HepG2 (cell line): ENCODE measurements around the gene CAPS. TPM values are rescaled to one million over a fixed set of nuclear protein-coding genes. Genes with fewer than 3 reads are reported as not detected.

Source experiments
- ATAC-seq: fragments of 200-7000 bp; cut with Tn5 transposase; 3 replicates; pipeline ENCODE4 v1.9.1; 2020; ENCODE audit warnings: mild to moderate bottlenecking, moderate library complexity
- BruUV-seq: library from RNA; stranded (reverse); fragments of 400-500 nt; replicated peaks from 2 replicates; lab custom pipeline; 2021; lab: Mats Ljungman, UMichigan
- CTCF ChIA-PET: fragments of 300-600 bp; formaldehyde crosslinking; extraction: SDS; loops from one replicate; lab custom pipeline; 2021; ENCODE audit warnings: low total read pairs, inconsistent platforms, low intra/inter-chr PET ratio; lab: Yijun Ruan, JAX
- POLR2A ChIA-PET: fragments of 350-600 bp; sonication (Branson Sonifier 250); formaldehyde crosslinking; loops from one replicate; lab custom pipeline; 2020; ENCODE audit warnings: antibody characterized with exemption, inconsistent platforms; lab: Yijun Ruan, JAX
- DNase-seq: peaks from one replicate; pipeline ENCODE4 v3.0.0-alpha.2; 2015; ENCODE audit warnings: low spot score
- FAIRE-seq: peaks from 3 replicates; lab custom pipeline; 2011; peaks lifted over from hg19 to GRCh38; lab: Jason Lieb, UNC
- H2AFZ ChIP-seq: one replicate; pipeline ENCODE4 v1.6.1; 2011; ENCODE audit warnings: low read length, inconsistent platforms
- H3K27ac ChIP-seq: fragments of 300-600 bp; 3 replicates; pipeline ENCODE4 v1.8.0; 2011; ENCODE audit warnings: mixed run types, mild to moderate bottlenecking, mixed read lengths, low read length, inconsistent platforms; ENCODE audit not compliant: insufficient read depth; ENCODE audit errors: extremely low read length
- H3K27me3 ChIP-seq, 2 experiments: fragments of 200-600 bp in 1 of 2; 2 replicates in 1 of 2; 3 replicates in 1 of 2; pipeline versions ENCODE4 v1.6.0 to v1.8.0; 2011; ENCODE audit warnings: low read length in 2 of 2, mild to moderate bottlenecking in 2 of 2, moderate library complexity in 2 of 2, inconsistent platforms in 1 of 2; ENCODE audit not compliant: insufficient read depth in 2 of 2, control insufficient read depth in 1 of 2
- H3K36me3 ChIP-seq, 2 experiments: fragments of 200-600 bp in 1 of 2; replicated peaks in 1 of 2; 2 replicates in 1 of 2; 3 replicates in 1 of 2; pipeline versions ENCODE4 v1.5.1 to v1.8.0; 2011; ENCODE audit warnings: low read length in 2 of 2, inconsistent platforms in 1 of 2; ENCODE audit not compliant: insufficient read depth in 2 of 2, control insufficient read depth in 1 of 2
- H3K4me1 ChIP-seq: 2 replicates; pipeline ENCODE4 v1.5.1; 2012; ENCODE audit warnings: low read length, inconsistent platforms; ENCODE audit not compliant: insufficient read depth
- H3K4me2 ChIP-seq: 2 replicates; pipeline ENCODE4 v1.6.0; 2011; ENCODE audit warnings: low read depth, low read length, inconsistent platforms
- H3K4me3 ChIP-seq, 3 experiments: fragments of 200-600 bp in 1 of 3; sonication (generic), shearing (Covaris generic) in 1 of 3; replicated peaks in 1 of 3; 2 replicates each; pipeline ENCODE4 v1.5.1; 2011 to 2016; ENCODE audit warnings: low read length in 3 of 3, inconsistent platforms in 2 of 3, low read depth in 2 of 3, mild to moderate bottlenecking in 2 of 3, control low read depth in 1 of 3, mixed read lengths in 1 of 3; ENCODE audit not compliant: insufficient read depth in 1 of 3
- H3K79me2 ChIP-seq: one replicate; pipeline ENCODE4 v1.6.1; 2011; ENCODE audit warnings: low read length, inconsistent platforms; ENCODE audit not compliant: insufficient read depth
- H3K9ac ChIP-seq: 2 replicates; pipeline ENCODE4 v1.6.0; 2011; ENCODE audit warnings: mild to moderate bottlenecking, low read depth, low read length, inconsistent platforms; ENCODE audit not compliant: insufficient read depth
- H3K9me3 ChIP-seq: 2 replicates; pipeline ENCODE4 v1.5.1; 2012; ENCODE audit warnings: mild to moderate bottlenecking, low read length
- H4K20me1 ChIP-seq: 2 replicates; pipeline ENCODE4 v1.6.0; 2011; ENCODE audit warnings: inconsistent platforms, mild to moderate bottlenecking, low read length, moderate library complexity; ENCODE audit not compliant: insufficient read depth
- CCAR2 ChIP-seq: fragments of 200-400 bp; formaldehyde crosslinking; optimal IDR thresholded peaks from 2 replicates; pipeline ENCODE3; 2018; ENCODE audit warnings: low read depth, mild to moderate bottlenecking, low read length, moderate library complexity
- SIX4 ChIP-seq: sonication (generic); formaldehyde crosslinking; IDR thresholded peaks from 2 replicates; pipeline ENCODE4 v1.4.0; 2020; ENCODE audit warnings: missing genetic modification reagents
- TAF1 ChIP-seq: sonication (generic); formaldehyde crosslinking; IDR thresholded peaks from 2 replicates; pipeline ENCODE4 v1.4.0; 2020; ENCODE audit warnings: missing genetic modification reagents
- ZFX ChIP-seq: sonication (generic); formaldehyde crosslinking; IDR thresholded peaks from 2 replicates; pipeline ENCODE4 v1.4.0; 2020; ENCODE audit warnings: mild to moderate bottlenecking, low read depth, missing genetic modification reagents, moderate library complexity
- ZNF350 ChIP-seq: sonication (generic); formaldehyde crosslinking; IDR thresholded peaks from 2 replicates; pipeline ENCODE4 v1.4.0; 2020; ENCODE audit warnings: mild to moderate bottlenecking, low read depth, missing genetic modification reagents, borderline replicate concordance
- ZNF484 ChIP-seq: sonication (generic); formaldehyde crosslinking; IDR thresholded peaks from 2 replicates; pipeline ENCODE4 v1.5.1; 2020; ENCODE audit warnings: mild to moderate bottlenecking, low read depth, missing genetic modification reagents, borderline replicate concordance
- ZNF589 ChIP-seq: sonication (generic); formaldehyde crosslinking; conservative IDR thresholded peaks from 2 replicates; pipeline ENCODE4 v1.8.0; 2022; ENCODE audit warnings: mild to moderate bottlenecking, moderate library complexity, missing genetic modification reagents
- ZNF772 ChIP-seq: sonication (generic); formaldehyde crosslinking; IDR thresholded peaks from 2 replicates; pipeline ENCODE4 v1.5.0; 2020; ENCODE audit warnings: mild to moderate bottlenecking, missing genetic modification reagents
- ZNF850 ChIP-seq: sonication (generic); formaldehyde crosslinking; conservative IDR thresholded peaks from 2 replicates; pipeline ENCODE4 v1.9.0; 2021; ENCODE audit warnings: mild to moderate bottlenecking, missing genetic modification reagents
- WGBS: methylation state at CpG from one replicate; pipeline ENCODE4 v1.1.6; 2017; ENCODE audit warnings: low lambda C conversion rate; 5-methylcytosine and 5-hydroxymethylcytosine counted together
- in situ Hi-C: cut with HindIII; loops from 2 replicates; pipeline ENCODE4 v1.10.0; 2017; ENCODE audit warnings: low pct_unique_long_range_greater_than_20kb; ENCODE audit not compliant: extremely low pct_ligation_motif_present
- intact Hi-C: fragments of 100-400 bp; cut with micrococcal nuclease; formaldehyde crosslinking; loops from one replicate; pipeline ENCODE4 v1.10.0; 2022; ENCODE audit not compliant: unreplicated experiment
- polyA plus RNA-seq, 8 experiments: library from polyadenylated mRNA; depleted of rRNA in 3 of 8; stranded (reverse) in 7 of 8; unstranded in 1 of 8; fragments of >200 nt; fragmentation: Illumina TruSeq in 4 of 8; extraction: Trizol in 4 of 8; gene quantifications; 2 replicates each; pipeline versions ENCODE4 v1.2.1 to v1.2.3, GENCODE V29; 2011 to 2016; ENCODE audit warnings: low read depth in 4 of 8, missing spikeins in 1 of 8, mixed read lengths in 1 of 8; ENCODE audit not compliant: insufficient read depth in 1 of 8
- total RNA-seq, 5 experiments: library from RNA; depleted of rRNA; stranded (reverse); fragments of >200 nt; fragmentation: Illumina TruSeq; extraction: Trizol; gene quantifications; 2 replicates each; pipeline ENCODE4 v1.2.3, GENCODE V29; 2016; ENCODE audit warnings: low read depth in 1 of 5
- TF ChIP-seq, protein P1 (sequence below): sonication (generic); formaldehyde crosslinking; IDR thresholded peaks from 2 replicates; pipeline ENCODE4 v1.5.0; 2020; ENCODE audit warnings: missing genetic modification reagents
- TF ChIP-seq, protein P2 (sequence below): sonication (generic); formaldehyde crosslinking; conservative IDR thresholded peaks from 2 replicates; pipeline ENCODE4 v1.4.0; 2020; ENCODE audit warnings: missing genetic modification reagents
- TF ChIP-seq, protein P3 (sequence below): IDR thresholded peaks from 2 replicates; pipeline ENCODE4 v1.6.1; 2016; ENCODE audit warnings: low read depth
- TF ChIP-seq, protein P4 (sequence below): sonication (generic); IDR thresholded peaks from 2 replicates; pipeline ENCODE4 v1.6.1; 2016; ENCODE audit warnings: low read depth, borderline replicate concordance
- TF ChIP-seq, protein P5 (sequence below): sonication (generic); formaldehyde crosslinking; IDR thresholded peaks from 2 replicates; pipeline ENCODE4 v1.4.0; 2020; ENCODE audit warnings: missing genetic modification reagents

The CAPS gene
- total and polyA plus RNA-seq, 2 of the 13 experiments (the other 11 are each of a cell fraction or from before 2014, with no cell fraction given), result 3.1 TPM

DNA sequence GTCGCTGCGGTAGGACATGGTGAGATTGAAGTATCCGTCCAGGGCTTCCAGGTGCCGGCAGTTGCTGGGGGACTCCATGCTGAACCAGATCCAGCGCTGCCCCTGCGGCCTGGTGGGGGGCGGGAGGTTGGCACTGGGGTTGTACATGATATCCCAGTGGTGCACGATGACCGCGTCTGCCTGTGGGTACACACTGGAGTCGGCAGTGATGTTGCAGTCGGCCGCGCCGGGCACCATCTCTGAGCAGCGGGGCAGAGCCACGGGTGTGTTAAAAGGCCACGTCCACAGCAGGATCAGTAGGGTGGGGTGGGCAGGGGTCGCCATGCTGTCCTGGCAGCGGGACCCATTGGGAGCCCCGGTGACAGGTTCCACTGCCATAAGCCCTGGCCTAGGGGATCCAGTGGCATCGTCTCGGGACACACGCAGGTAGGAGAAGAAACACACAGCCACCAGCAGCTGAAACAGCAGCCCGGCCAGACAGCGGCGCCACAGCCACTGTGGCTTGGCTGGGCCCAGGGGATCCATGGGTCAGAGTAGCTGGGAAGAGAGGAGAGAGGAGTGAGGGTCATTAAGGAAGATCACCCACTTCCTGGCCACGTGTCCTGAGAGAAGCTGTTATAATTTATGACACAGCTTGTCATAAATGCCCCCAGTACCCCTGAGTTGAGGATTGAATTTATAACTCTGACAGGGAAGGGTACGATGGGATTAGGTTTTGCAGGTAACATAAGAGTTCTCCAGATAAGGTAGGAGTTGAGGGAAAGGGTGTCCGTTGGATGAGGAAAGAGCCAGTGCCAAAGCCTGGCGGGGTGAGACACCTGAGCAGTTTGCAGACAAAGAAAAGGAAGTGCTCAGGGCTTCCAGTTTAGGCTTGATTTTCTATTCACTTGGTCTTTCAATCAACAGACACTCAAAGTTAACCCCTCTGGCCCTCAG is 46.6 kb upstream of the CAPS start (continued):
- TF ChIP-seq, protein P1, sequence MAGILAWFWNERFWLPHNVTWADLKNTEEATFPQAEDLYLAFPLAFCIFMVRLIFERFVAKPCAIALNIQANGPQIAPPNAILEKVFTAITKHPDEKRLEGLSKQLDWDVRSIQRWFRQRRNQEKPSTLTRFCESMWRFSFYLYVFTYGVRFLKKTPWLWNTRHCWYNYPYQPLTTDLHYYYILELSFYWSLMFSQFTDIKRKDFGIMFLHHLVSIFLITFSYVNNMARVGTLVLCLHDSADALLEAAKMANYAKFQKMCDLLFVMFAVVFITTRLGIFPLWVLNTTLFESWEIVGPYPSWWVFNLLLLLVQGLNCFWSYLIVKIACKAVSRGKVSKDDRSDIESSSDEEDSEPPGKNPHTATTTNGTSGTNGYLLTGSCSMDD (CRISPR knock-in tag), result no peak
- TF ChIP-seq SIX4 (CRISPR knock-in tag), result no peak
- TF ChIP-seq, protein P2, sequence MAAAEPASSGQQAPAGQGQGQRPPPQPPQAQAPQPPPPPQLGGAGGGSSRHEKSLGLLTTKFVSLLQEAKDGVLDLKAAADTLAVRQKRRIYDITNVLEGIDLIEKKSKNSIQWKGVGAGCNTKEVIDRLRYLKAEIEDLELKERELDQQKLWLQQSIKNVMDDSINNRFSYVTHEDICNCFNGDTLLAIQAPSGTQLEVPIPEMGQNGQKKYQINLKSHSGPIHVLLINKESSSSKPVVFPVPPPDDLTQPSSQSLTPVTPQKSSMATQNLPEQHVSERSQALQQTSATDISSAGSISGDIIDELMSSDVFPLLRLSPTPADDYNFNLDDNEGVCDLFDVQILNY, result no peak
- no peak for TF ChIP-seq TAF1 (CRISPR knock-in tag)
- no peak for TF ChIP-seq CCAR2
- peak; percentile 28; the same call in 1 of the 2 replicates for TF ChIP-seq ZFX (CRISPR knock-in tag)
- no peak for TF ChIP-seq ZNF350 (CRISPR knock-in tag)

DNA sequence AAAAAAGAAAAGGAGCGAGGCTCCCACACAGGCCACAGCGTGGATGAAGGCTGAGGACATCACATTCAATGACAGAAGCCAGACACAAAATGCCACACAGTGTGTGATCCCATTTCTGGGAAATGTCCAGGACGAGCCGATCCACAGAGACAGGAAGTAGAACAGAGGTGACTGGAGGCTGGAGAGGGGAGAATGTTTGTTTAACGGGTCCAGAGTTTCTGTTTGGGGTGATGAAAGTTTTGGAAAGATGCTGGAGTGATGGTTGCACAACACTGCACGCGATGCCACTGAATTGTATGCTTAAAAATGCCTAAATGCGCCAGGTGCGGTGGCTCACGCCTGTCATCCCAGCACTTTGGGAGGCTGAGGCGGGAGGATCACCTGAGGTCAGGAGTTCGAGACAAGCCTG is 43.1 kb upstream of the CAPS start:
- H4K20me1 ChIP-seq, result no peaks in the 10 kb centered on the region
- ATAC-seq (peak; percentile 92), DNase-seq (peak; percentile 97), FAIRE-seq (peak; percentile 98)
- ChIA-PET CTCF (no interaction called here), POLR2A (interaction anchor here (1.0 to 5.0 kb wide), 6 partner anchors 9 to 67 kb away, joined by 4 to 54 read pairs (median 8); partner anchors contain the start of genes FUT6, NDUFA11 and VMAC)
- H3K9ac ChIP-seq, result peak overlapping the region; percentile 75
- no peaks in the 10 kb centered on the region for H3K27me3 ChIP-seq
- no peaks in the 10 kb centered on the region for H3K9me3 ChIP-seq
- BruUV-seq, result no TSS peak
- in situ Hi-C loops (no loop called here), intact Hi-C loops (loop anchor here (2.0 to 5.0 kb wide), 2 partner anchors 20 to 44 kb away; no protein-coding TSS in a partner anchor)
- no peaks in the 10 kb centered on the region for H3K36me3 ChIP-seq
- H3K4me1 ChIP-seq, result peaks cover 80% of the 10 kb centered on the region
- 0 out of 6 replicates have a peak overlapping the region, but pooled peaks of 1 of the 3 experiments have one; percentile 46 for H3K4me3 ChIP-seq
- peak overlapping the region; percentile 97 for H3K27ac ChIP-seq
- WGBS, result under 1% methylated on average over 12 of the region's 12 CpGs
- H3K4me2 ChIP-seq, result peak overlapping the region; percentile 58
- H2AFZ ChIP-seq, result no peak overlapping the region
- H3K79me2 ChIP-seq, result no peaks in the 10 kb centered on the region
- peak; percentile 69; the same call in 1 of the 2 replicates for TF ChIP-seq ZNF772 (CRISPR knock-in tag)
- TF ChIP-seq ZNF484 (CRISPR knock-in tag), result no peak
- TF ChIP-seq, protein P3, sequence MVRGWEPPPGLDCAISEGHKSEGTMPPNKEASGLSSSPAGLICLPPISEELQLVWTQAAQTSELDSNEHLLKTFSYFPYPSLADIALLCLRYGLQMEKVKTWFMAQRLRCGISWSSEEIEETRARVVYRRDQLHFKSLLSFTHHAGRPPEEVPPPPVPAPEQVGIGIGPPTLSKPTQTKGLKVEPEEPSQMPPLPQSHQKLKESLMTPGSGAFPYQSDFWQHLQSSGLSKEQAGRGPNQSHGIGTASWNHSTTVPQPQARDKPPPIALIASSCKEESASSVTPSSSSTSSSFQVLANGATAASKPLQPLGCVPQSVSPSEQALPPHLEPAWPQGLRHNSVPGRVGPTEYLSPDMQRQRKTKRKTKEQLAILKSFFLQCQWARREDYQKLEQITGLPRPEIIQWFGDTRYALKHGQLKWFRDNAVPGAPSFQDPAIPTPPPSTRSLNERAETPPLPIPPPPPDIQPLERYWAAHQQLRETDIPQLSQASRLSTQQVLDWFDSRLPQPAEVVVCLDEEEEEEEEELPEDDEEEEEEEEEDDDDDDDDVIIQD, result peak; percentile 67
- TF ChIP-seq, protein P4, sequence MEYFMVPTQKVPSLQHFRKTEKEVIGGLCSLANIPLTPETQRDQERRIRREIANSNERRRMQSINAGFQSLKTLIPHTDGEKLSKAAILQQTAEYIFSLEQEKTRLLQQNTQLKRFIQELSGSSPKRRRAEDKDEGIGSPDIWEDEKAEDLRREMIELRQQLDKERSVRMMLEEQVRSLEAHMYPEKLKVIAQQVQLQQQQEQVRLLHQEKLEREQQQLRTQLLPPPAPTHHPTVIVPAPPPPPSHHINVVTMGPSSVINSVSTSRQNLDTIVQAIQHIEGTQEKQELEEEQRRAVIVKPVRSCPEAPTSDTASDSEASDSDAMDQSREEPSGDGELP, result peak; percentile 67; the same call in 1 of the 2 replicates
- TF ChIP-seq, protein P5, sequence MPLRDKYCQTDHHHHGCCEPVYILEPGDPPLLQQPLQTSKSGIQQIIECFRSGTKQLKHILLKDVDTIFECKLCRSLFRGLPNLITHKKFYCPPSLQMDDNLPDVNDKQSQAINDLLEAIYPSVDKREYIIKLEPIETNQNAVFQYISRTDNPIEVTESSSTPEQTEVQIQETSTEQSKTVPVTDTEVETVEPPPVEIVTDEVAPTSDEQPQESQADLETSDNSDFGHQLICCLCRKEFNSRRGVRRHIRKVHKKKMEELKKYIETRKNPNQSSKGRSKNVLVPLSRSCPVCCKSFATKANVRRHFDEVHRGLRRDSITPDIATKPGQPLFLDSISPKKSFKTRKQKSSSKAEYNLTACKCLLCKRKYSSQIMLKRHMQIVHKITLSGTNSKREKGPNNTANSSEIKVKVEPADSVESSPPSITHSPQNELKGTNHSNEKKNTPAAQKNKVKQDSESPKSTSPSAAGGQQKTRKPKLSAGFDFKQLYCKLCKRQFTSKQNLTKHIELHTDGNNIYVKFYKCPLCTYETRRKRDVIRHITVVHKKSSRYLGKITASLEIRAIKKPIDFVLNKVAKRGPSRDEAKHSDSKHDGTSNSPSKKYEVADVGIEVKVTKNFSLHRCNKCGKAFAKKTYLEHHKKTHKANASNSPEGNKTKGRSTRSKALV (CRISPR knock-in tag), result no peak
- TF ChIP-seq ZNF589 (CRISPR knock-in tag), result peak; percentile 62; the same call in 1 of the 2 replicates
- TF ChIP-seq ZNF850, result no peak
